Tongue (tissue), 2 donors: ENCODE measurements around the gene ATF7IP. TPM values are rescaled to one million over a fixed set of nuclear protein-coding genes. Genes with fewer than 3 reads are reported as not detected.

ENCODE experiments used
- DNase-seq: peaks from one replicate; pipeline ENCODE4 v3.0.0-alpha.2; 2015
- total RNA-seq: library from RNA; depleted of rRNA; stranded (reverse); fragments of >200 nt; gene quantifications from one replicate; pipeline ENCODE4 v1.2.3, GENCODE V29; 2014

The ATF7IP gene
- total RNA-seq, 1 donor from 2014 or later = 70.9 TPM

- no peak for DNase-seq
Measured at GRCh38 chr12:14410841-14411569, 45.5 kb downstream of the ATF7IP start.

- peak; percentile 77 for DNase-seq
Measured at GRCh38 chr12:14416658-14417057, 51.2 kb downstream of the ATF7IP start.

GRCh38 chr12:14417715-14418114, 52.2 kb downstream of the ATF7IP start:
- DNase-seq = peak; percentile 74

- peak; percentile 14 for DNase-seq
Measured at GRCh38 chr12:14418451-14418890, 53.0 kb downstream of the ATF7IP start.

GRCh38 chr12:14422516-14423230, 57.2 kb downstream of the ATF7IP start:
- no peak for DNase-seq

- DNase-seq = no peak
Measured at GRCh38 chr12:14424545-14424944, 59.1 kb downstream of the ATF7IP start.

GRCh38 chr12:14426792-14427191, 61.3 kb downstream of the ATF7IP start:
- no peak for DNase-seq

- no peak for DNase-seq
Measured at GRCh38 chr12:14427929-14428328, 62.4 kb downstream of the ATF7IP start.

GRCh38 chr12:14430394-14430986, 65.0 kb downstream of the ATF7IP start:
- no peak for DNase-seq

- DNase-seq = peak; percentile 13
Measured at GRCh38 chr12:14431975-14432374, 66.5 kb downstream of the ATF7IP start.

GRCh38 chr12:14435627-14436026, 70.1 kb downstream of the ATF7IP start:
- no peak for DNase-seq

- no peak for DNase-seq
Measured at GRCh38 chr12:14442221-14442881, 76.9 kb downstream of the ATF7IP start.

GRCh38 chr12:14443531-14443930, 78.0 kb downstream of the ATF7IP start:
- DNase-seq = no peak

- DNase-seq = no peak
Measured at GRCh38 chr12:14450479-14450878, 85.0 kb downstream of the ATF7IP start.

- DNase-seq = no peak
Measured at GRCh38 chr12:14452336-14452735, 86.9 kb downstream of the ATF7IP start.

GRCh38 chr12:14452865-14453264, 87.4 kb downstream of the ATF7IP start:
- no peak for DNase-seq

GRCh38 chr12:14454098-14454907, 88.8 kb downstream of the ATF7IP start:
- DNase-seq = peak; percentile 20

- DNase-seq = no peak
Measured at GRCh38 chr12:14460212-14460841, 94.8 kb downstream of the ATF7IP start.

GRCh38 chr12:14471497-14471896, 106.0 kb downstream of the ATF7IP start:
- no peak for DNase-seq

GRCh38 chr12:14473707-14474287, 108.3 kb downstream of the ATF7IP start:
- peak; percentile 12 for DNase-seq

GRCh38 chr12:14479004-14479403, 113.5 kb downstream of the ATF7IP start:
- no peak for DNase-seq
